Trophoblast cell (in vitro differentiated cells and primary cell): ENCODE data around the gene PDE11A.

Source experiments
- DNase-seq, 2 donors: peaks; one replicate each; pipeline ENCODE4 v3.0.0-alpha.2; 2016
- H2AFZ ChIP-seq: 2 replicates; pipeline ENCODE4 v1.6.1; 2013; ENCODE audit warnings: low read length, moderate library complexity, mild to moderate bottlenecking; ENCODE audit not compliant: insufficient read depth, poor library complexity
- H2AK5ac ChIP-seq: 2 replicates; pipeline ENCODE4 v1.6.1; 2013; ENCODE audit warnings: mild to moderate bottlenecking, low read length
- H2BK120ac ChIP-seq: 2 replicates; pipeline ENCODE4 v1.6.1; 2013; ENCODE audit warnings: low read length, mild to moderate bottlenecking, moderate library complexity; ENCODE audit not compliant: insufficient read depth, poor library complexity
- H2BK12ac ChIP-seq: 2 replicates; pipeline ENCODE4 v1.6.1; 2013; ENCODE audit warnings: mild to moderate bottlenecking, low read length, moderate library complexity
- H2BK5ac ChIP-seq: 2 replicates; pipeline ENCODE4 v1.6.1; 2013; ENCODE audit warnings: low read length, low read depth, moderate library complexity, mild to moderate bottlenecking; ENCODE audit not compliant: poor library complexity
- H3K14ac ChIP-seq: 2 replicates; pipeline ENCODE4 v1.6.1; 2013; ENCODE audit warnings: mild to moderate bottlenecking, low read length
- H3K18ac ChIP-seq: 2 replicates; pipeline ENCODE4 v1.6.1; 2013; ENCODE audit warnings: mild to moderate bottlenecking, low read length
- H3K23ac ChIP-seq: 2 replicates; pipeline ENCODE4 v1.6.1; 2013; ENCODE audit warnings: low read length
- H3K27ac ChIP-seq: 2 replicates; pipeline ENCODE4 v1.5.1; 2013; ENCODE audit warnings: low read depth, mild to moderate bottlenecking, inconsistent platforms, low read length, moderate library complexity
- H3K27me3 ChIP-seq: 2 replicates; pipeline ENCODE4 v1.6.1; 2013; ENCODE audit warnings: inconsistent platforms, mild to moderate bottlenecking, low read length, moderate library complexity; ENCODE audit not compliant: insufficient read depth
- H3K36me3 ChIP-seq, 2 experiments: 1 replicate in 1 of 2; 2 replicates in 1 of 2; pipeline ENCODE4 v1.6.1; 2013; ENCODE audit warnings: low read length in 2 of 2, mild to moderate bottlenecking in 2 of 2, moderate library complexity in 1 of 2; ENCODE audit not compliant: insufficient read depth in 2 of 2, control insufficient read depth in 1 of 2
- H3K4ac ChIP-seq: 2 replicates; pipeline ENCODE4 v1.6.1; 2013; ENCODE audit warnings: low read depth, mild to moderate bottlenecking, low read length, moderate library complexity
- H3K4me1 ChIP-seq, 2 experiments: 1 replicate in 1 of 2; 2 replicates in 1 of 2; pipeline ENCODE4 v1.6.1; 2013; ENCODE audit warnings: low read length in 2 of 2, mild to moderate bottlenecking in 2 of 2, moderate library complexity in 1 of 2; ENCODE audit not compliant: insufficient read depth in 2 of 2, control insufficient read depth in 1 of 2
- H3K4me2 ChIP-seq: 2 replicates; pipeline ENCODE4 v1.6.1; 2013; ENCODE audit warnings: inconsistent platforms, mild to moderate bottlenecking, low read length, moderate library complexity
- H3K4me3 ChIP-seq: 2 replicates; pipeline ENCODE4 v1.5.1; 2013; ENCODE audit warnings: mild to moderate bottlenecking, low read depth, low read length, inconsistent platforms
- H3K79me1 ChIP-seq: one replicate; pipeline ENCODE4 v1.6.1; 2013; ENCODE audit warnings: low read length
- H3K79me2 ChIP-seq: 2 replicates; pipeline ENCODE4 v1.6.1; 2013; ENCODE audit warnings: low read length, mild to moderate bottlenecking; ENCODE audit not compliant: control insufficient read depth, insufficient read depth, poor library complexity
- H3K9ac ChIP-seq: 2 replicates; pipeline ENCODE4 v1.6.1; 2013; ENCODE audit warnings: mild to moderate bottlenecking, low read length
- H3K9me3 ChIP-seq: 2 replicates; pipeline ENCODE4 v1.6.1; 2013; ENCODE audit warnings: low read depth, mild to moderate bottlenecking, control low read depth, inconsistent platforms, low read length; ENCODE audit not compliant: insufficient read depth
- H4K12ac ChIP-seq: 2 replicates; pipeline ENCODE4 v1.6.1; 2013; ENCODE audit warnings: low read depth, mild to moderate bottlenecking, low read length, moderate library complexity
- H4K8ac ChIP-seq: 2 replicates; pipeline ENCODE4 v1.6.1; 2013; ENCODE audit warnings: low read depth, mild to moderate bottlenecking, low read length, moderate library complexity
- H4K91ac ChIP-seq: one replicate; pipeline ENCODE4 v1.6.1; 2013; ENCODE audit warnings: low read depth, mild to moderate bottlenecking, low read length, moderate library complexity
- WGBS: extraction: QIAGEN DNeasy Blood & Tissue Kit; methylation state at CpG from one replicate; pipeline ENCODE4 v1.1.7; 2013; ENCODE audit warnings: missing lambda C conversion rate; ENCODE audit not compliant: insufficient read length, insufficient coverage; ENCODE audit errors: extremely low coverage; 5-methylcytosine and 5-hydroxymethylcytosine counted together

PDE11A gene

DNA sequence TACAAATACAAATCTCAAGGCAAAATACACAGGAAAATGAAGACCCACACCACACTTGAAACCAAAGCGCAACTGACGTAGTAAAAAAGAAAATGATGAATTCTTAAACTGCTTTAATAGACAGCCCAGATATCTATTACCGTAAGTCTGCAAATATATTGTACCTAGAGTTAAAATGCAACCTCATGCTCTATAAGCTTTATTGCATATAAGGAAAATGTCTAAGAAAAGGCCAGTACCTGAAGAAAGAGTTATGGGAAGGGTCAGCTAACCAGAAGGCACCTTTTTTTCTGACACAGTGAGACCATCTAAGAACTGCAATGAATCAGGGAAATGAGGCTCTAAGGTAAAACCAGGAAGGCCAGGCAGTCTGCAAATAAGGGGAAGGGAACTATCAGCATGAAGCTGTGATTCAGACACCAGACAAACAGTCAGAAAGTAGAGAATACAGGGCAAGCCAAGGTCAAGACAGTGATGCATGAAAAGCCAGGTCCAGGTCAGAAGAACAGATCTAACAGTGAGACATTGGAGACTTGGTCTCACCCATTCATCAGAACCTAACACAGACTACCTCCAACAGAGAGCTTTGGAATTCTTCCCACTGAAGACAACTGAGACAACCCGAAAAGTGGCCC is 46.9 kb downstream of the PDE11A start:
- H2BK5ac ChIP-seq, result no peak overlapping the region
- no peak for DNase-seq
- no peak overlapping the region for H3K14ac ChIP-seq
- H3K9ac ChIP-seq, result no peak overlapping the region
- no peaks in the 10 kb centered on the region for H3K9me3 ChIP-seq
- no peak overlapping the region for H2AFZ ChIP-seq
- no peak overlapping the region for H3K4me2 ChIP-seq
- H3K79me2 ChIP-seq, result no peaks in the 10 kb centered on the region
- no peak overlapping the region for H3K18ac ChIP-seq
- no peak overlapping the region for H2BK120ac ChIP-seq
- no peak overlapping the region for H3K27ac ChIP-seq
- no CpG with 5 or more reads among the region's 4 CpGs for WGBS
- H2AK5ac ChIP-seq, result no peak overlapping the region
- H3K27me3 ChIP-seq, result no peaks in the 10 kb centered on the region
- no peak overlapping the region for H4K12ac ChIP-seq
- no peak overlapping the region for H4K91ac ChIP-seq
- no peaks in the 10 kb centered on the region for H3K36me3 ChIP-seq
- H3K4me3 ChIP-seq, result no peak overlapping the region
- no peak overlapping the region for H4K8ac ChIP-seq
- no peak overlapping the region for H3K4ac ChIP-seq
- no peaks in the 10 kb centered on the region for H3K79me1 ChIP-seq
- no peak overlapping the region for H2BK12ac ChIP-seq
- H3K4me1 ChIP-seq, result no peaks in the 10 kb centered on the region
- H3K23ac ChIP-seq, result no peak overlapping the region

DNA sequence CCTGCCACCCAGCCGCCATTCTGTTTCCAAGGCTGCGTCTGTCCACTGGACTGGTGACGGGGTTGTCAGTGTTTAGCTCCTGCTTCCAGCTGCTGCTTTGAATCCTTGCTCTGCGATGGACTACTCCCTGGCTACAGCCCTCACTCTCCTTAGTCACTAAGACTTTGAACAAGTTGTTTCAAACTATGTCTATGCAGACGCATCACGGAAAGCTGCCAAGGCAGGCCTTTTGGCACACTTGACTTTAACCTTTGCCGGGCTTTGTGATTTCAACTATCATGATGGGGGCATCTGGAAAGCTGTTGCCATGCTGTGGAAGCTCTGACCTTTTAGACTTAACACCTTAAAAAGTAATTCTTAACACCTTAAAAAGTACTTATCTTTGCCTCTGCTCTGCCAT is 54.4 kb downstream of the PDE11A start:
- H4K91ac ChIP-seq, result no peak overlapping the region
- H3K4me1 ChIP-seq, result no peaks in the 10 kb centered on the region
- no peak overlapping the region for H4K12ac ChIP-seq
- no peak overlapping the region for H4K8ac ChIP-seq
- H3K4ac ChIP-seq, result no peak overlapping the region
- no peaks in the 10 kb centered on the region for H3K9me3 ChIP-seq
- no peak overlapping the region for H3K14ac ChIP-seq
- H3K9ac ChIP-seq, result no peak overlapping the region
- no peaks in the 10 kb centered on the region for H3K36me3 ChIP-seq
- no peak overlapping the region for H2AFZ ChIP-seq
- H3K79me1 ChIP-seq, result no peaks in the 10 kb centered on the region
- H3K4me2 ChIP-seq, result no peak overlapping the region
- WGBS, result no CpG with 5 or more reads among the region's 7 CpGs
- H2AK5ac ChIP-seq, result no peak overlapping the region
- H3K79me2 ChIP-seq, result no peaks in the 10 kb centered on the region
- no peak for DNase-seq
- no peak overlapping the region for H2BK5ac ChIP-seq
- no peak overlapping the region for H2BK12ac ChIP-seq
- no peak overlapping the region for H3K27ac ChIP-seq
- no peak overlapping the region for H3K4me3 ChIP-seq
- H3K23ac ChIP-seq, result no peak overlapping the region
- H2BK120ac ChIP-seq, result no peak overlapping the region
- no peak overlapping the region for H3K18ac ChIP-seq
- H3K27me3 ChIP-seq, result no peaks in the 10 kb centered on the region

DNA sequence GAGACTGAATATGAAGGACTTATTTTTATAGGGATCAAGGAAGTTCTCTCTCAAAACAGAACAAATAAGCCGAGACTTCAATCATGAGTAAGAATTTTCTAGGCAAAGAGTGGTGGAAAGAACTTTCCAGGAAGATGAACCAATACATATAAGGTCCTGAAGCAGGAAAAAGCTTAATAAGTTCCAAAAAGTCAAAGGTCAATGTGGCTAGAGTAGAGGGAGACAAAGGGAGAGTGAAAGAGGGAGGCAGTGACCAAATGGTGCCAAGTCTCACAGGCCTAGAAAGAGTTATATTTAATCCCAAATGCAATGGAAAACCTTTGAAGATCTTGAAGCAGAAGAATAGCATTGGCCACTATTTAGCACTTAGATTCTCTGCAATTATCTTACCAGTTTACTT is 56.0 kb downstream of the PDE11A start:
- H3K36me3 ChIP-seq, result no peaks in the 10 kb centered on the region
- no peak overlapping the region for H3K27ac ChIP-seq
- no peak overlapping the region for H2BK120ac ChIP-seq
- no peak overlapping the region for H4K91ac ChIP-seq
- H3K4me2 ChIP-seq, result no peak overlapping the region
- no peak overlapping the region for H3K18ac ChIP-seq
- no peak for DNase-seq
- no peak overlapping the region for H3K4me3 ChIP-seq
- no peaks in the 10 kb centered on the region for H3K9me3 ChIP-seq
- H3K79me1 ChIP-seq, result no peaks in the 10 kb centered on the region
- H4K12ac ChIP-seq, result no peak overlapping the region
- H3K79me2 ChIP-seq, result no peaks in the 10 kb centered on the region
- no peak overlapping the region for H2AK5ac ChIP-seq
- no peak overlapping the region for H2BK12ac ChIP-seq
- no CpG with 5 or more reads among the region's 1 CpG for WGBS
- H3K4ac ChIP-seq, result no peak overlapping the region
- H3K4me1 ChIP-seq, result no peaks in the 10 kb centered on the region
- H2BK5ac ChIP-seq, result no peak overlapping the region
- H3K14ac ChIP-seq, result no peak overlapping the region
- H2AFZ ChIP-seq, result no peak overlapping the region
- H4K8ac ChIP-seq, result no peak overlapping the region
- H3K9ac ChIP-seq, result no peak overlapping the region
- no peaks in the 10 kb centered on the region for H3K27me3 ChIP-seq
- H3K23ac ChIP-seq, result no peak overlapping the region

DNA sequence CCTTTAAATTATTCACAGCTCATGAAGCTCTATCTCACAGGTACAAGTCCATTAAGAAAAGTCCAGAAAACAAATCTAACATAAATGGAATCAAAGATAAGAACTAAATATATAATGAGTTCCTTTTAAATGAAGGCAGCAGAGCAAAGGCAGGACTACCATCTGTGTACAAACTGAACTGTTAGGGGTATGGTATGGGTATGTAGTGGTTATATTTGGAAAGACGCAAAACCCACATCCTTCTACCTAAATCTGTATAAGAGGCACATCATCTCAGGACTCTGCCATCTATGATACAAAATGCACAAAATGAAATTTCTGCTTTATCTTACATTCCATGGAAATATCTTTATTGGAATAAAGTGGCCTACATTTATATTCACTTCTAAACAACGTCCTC is 59.9 kb downstream of the PDE11A start:
- no peaks in the 10 kb centered on the region for H3K79me2 ChIP-seq
- H3K4me1 ChIP-seq, result no peaks in the 10 kb centered on the region
- no peak overlapping the region for H2AFZ ChIP-seq
- H3K18ac ChIP-seq, result no peak overlapping the region
- no peaks in the 10 kb centered on the region for H3K9me3 ChIP-seq
- no peak overlapping the region for H4K91ac ChIP-seq
- H3K36me3 ChIP-seq, result no peaks in the 10 kb centered on the region
- H2BK5ac ChIP-seq, result no peak overlapping the region
- no peak overlapping the region for H4K12ac ChIP-seq
- H2BK12ac ChIP-seq, result no peak overlapping the region
- H4K8ac ChIP-seq, result no peak overlapping the region
- no peaks in the 10 kb centered on the region for H3K79me1 ChIP-seq
- WGBS, result no CpG with 5 or more reads among the region's 2 CpGs
- no peak overlapping the region for H3K9ac ChIP-seq
- H3K14ac ChIP-seq, result no peak overlapping the region
- H3K27ac ChIP-seq, result no peak overlapping the region
- no peak overlapping the region for H3K23ac ChIP-seq
- no peak overlapping the region for H2BK120ac ChIP-seq
- no peak overlapping the region for H3K4ac ChIP-seq
- no peak overlapping the region for H2AK5ac ChIP-seq
- no peak for DNase-seq
- no peak overlapping the region for H3K4me3 ChIP-seq
- H3K4me2 ChIP-seq, result no peak overlapping the region
- no peaks in the 10 kb centered on the region for H3K27me3 ChIP-seq
